Measurements from ENCODE around the gene SPAG4.

Gene SPAG4

GRCh38 chr20:35664466-35665206 lies 49.0 kb downstream of the SPAG4 start, which contains the start of the genes CPNE1 and RBM12 (continued):
- no peak for TF ChIP-seq PRDM2 (tag by site-specific recombination; IDR thresholded peaks at IDR 0.05; ENCODE audit: borderline replicate concordance)
- no peak for TF ChIP-seq GLI4 (tag by site-specific recombination; IDR thresholded peaks at IDR 0.05)
- TF ChIP-seq ZNF626 (tag by site-specific recombination; IDR thresholded peaks at IDR 0.05) = no peak
- TF ChIP-seq ZNF830 (tag by site-specific recombination; IDR thresholded peaks at IDR 0.05; ENCODE audit: low read depth) = no peak

- POLR2A ChIA-PET = interaction anchor here (0.6 to 1.4 kb wide), 4 partner anchors 211 to 1206 kb away, joined by 3 to 6 read pairs (median 4); partner anchors contain the start of gene CEP250
- Histone ChIP-seq H3K4me3 (ENCODE audit: low read depth, low read length) (no peak overlapping the region), H3K4me1 (ENCODE audit: control insufficient read depth, insufficient read depth, low read length) (peaks cover under 1% of the 10 kb centered on the region; the same call in 1 of the 2 replicates), H3K36me3 (ENCODE audit: control insufficient read depth in 2 of 2, insufficient read depth in 1 of 2, low read length in 2 of 2) (peaks cover 8 to 26% of the 10 kb centered on the region in 2 experiments), H3K27ac (ENCODE audit: extremely low read depth, low read depth, low read length) (no peak overlapping the region), H3K9me3 (ENCODE audit: control insufficient read depth, insufficient read depth, low read depth, low read length) (no peaks in the 10 kb centered on the region)
- CTCF ChIA-PET = interaction anchor here (0.6 to 0.7 kb wide), 2 partner anchors 47 to 159 kb away, joined by 4 to 5 read pairs; no protein-coding TSS in a partner anchor
- TF ChIP-seq ZNF133 (tag by site-specific recombination; IDR thresholded peaks at IDR 0.05) (no peak), ZNF843 (tag by site-specific recombination; IDR thresholded peaks at IDR 0.05) (no peak), ZNF521 (tag by site-specific recombination; IDR thresholded peaks at IDR 0.05) (no peak), GLI4 (tag by site-specific recombination; IDR thresholded peaks at IDR 0.05) (no peak), ZNF645 (tag by site-specific recombination; IDR thresholded peaks at IDR 0.05) (no peak), ZNF629 (tag by site-specific recombination; IDR thresholded peaks at IDR 0.05) (no peak), YY1 (tag by site-specific recombination; IDR thresholded peaks at IDR 0.05) (no peak), ZFP69B (tag by site-specific recombination; IDR thresholded peaks at IDR 0.05) (no peak), ZNF561 (tag by site-specific recombination; IDR thresholded peaks at IDR 0.05; ENCODE audit: borderline replicate concordance) (no peak)
Measured at GRCh38 chr20:35665949-35666288, 50.3 kb downstream of the SPAG4 start.

- CTCF ChIA-PET = no interaction called here
- no peaks in the 10 kb centered on the region for H3K9me3 ChIP-seq (ENCODE audit: control insufficient read depth, insufficient read depth, low read depth, low read length)
- no peak overlapping the region for H3K4me3 ChIP-seq (ENCODE audit: low read depth, low read length)
- H3K36me3 ChIP-seq (ENCODE audit: control insufficient read depth in 2 of 2, insufficient read depth in 1 of 2, low read length in 2 of 2) = peaks cover 14 to 53% of the 10 kb centered on the region in 2 experiments
- POLR2A ChIA-PET = interaction anchor here (0.6 kb wide), 1 partner anchor 364 kb away, joined by 3 read pairs; no protein-coding TSS in a partner anchor
- no peak overlapping the region for H3K27ac ChIP-seq (ENCODE audit: extremely low read depth, low read depth, low read length)
- no peaks in the 10 kb centered on the region for H3K4me1 ChIP-seq (ENCODE audit: control insufficient read depth, insufficient read depth, low read length)
- TF ChIP-seq ZNF174 (tag by site-specific recombination; IDR thresholded peaks at IDR 0.05) (no peak), ZNF37A (tag by site-specific recombination; IDR thresholded peaks at IDR 0.05) (no peak), ZNF830 (tag by site-specific recombination; IDR thresholded peaks at IDR 0.05; ENCODE audit: low read depth) (no peak), ZNF16 (tag by site-specific recombination; IDR thresholded peaks at IDR 0.05; ENCODE audit: low read depth) (no peak), KLF17 (tag by site-specific recombination; IDR thresholded peaks at IDR 0.05) (no peak)
Measured at GRCh38 chr20:35669221-35669620, 53.6 kb downstream of the SPAG4 start.
